Measurements from ENCODE around the gene HTR3D.
"Not testable (repeated sequence)": the region's sequence is repeated elsewhere in the genome, so short reads cannot be mapped to it uniquely, and the experiment has no call there.

DNA sequence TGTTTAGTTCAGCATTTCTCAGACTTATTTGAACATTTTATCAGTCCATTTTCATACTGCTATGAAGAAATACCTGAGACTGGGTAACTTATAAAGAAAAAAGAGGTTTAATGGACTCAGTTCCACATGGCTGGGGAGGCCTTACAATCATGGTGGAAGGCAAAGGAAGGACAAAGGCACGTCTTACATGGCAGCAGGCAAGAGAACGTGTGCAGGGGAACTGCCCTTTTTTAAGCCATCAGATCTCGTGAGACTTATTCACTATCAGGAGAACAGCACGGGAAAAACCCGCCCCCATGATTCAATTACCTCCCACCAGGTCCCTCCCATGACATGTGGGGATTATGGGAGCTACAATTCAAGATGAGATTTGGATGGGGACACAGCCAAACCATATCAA is 6.3 kb upstream of the HTR3D start:
- TF ChIP-seq POLR2A (IDR thresholded peaks at IDR 0.05; ENCODE audit: extremely low read depth, insufficient read length); MYC (IDR thresholded peaks at IDR 0.05; ENCODE audit: low read depth, low read length): not testable (repeated sequence)
- TF ChIP-seq, protein P1, sequence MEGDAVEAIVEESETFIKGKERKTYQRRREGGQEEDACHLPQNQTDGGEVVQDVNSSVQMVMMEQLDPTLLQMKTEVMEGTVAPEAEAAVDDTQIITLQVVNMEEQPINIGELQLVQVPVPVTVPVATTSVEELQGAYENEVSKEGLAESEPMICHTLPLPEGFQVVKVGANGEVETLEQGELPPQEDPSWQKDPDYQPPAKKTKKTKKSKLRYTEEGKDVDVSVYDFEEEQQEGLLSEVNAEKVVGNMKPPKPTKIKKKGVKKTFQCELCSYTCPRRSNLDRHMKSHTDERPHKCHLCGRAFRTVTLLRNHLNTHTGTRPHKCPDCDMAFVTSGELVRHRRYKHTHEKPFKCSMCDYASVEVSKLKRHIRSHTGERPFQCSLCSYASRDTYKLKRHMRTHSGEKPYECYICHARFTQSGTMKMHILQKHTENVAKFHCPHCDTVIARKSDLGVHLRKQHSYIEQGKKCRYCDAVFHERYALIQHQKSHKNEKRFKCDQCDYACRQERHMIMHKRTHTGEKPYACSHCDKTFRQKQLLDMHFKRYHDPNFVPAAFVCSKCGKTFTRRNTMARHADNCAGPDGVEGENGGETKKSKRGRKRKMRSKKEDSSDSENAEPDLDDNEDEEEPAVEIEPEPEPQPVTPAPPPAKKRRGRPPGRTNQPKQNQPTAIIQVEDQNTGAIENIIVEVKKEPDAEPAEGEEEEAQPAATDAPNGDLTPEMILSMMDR (IDR thresholded peaks at IDR 0.05; ENCODE audit: low read depth, low read length) = not testable (repeated sequence)
- TF ChIP-seq, protein P2, sequence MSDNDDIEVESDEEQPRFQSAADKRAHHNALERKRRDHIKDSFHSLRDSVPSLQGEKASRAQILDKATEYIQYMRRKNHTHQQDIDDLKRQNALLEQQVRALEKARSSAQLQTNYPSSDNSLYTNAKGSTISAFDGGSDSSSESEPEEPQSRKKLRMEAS (IDR thresholded peaks at IDR 0.05; ENCODE audit: low read depth, low read length) = not testable (repeated sequence)
